H9 (cell line): ENCODE data around the gene STAT1. TPM values are rescaled to one million over a fixed set of nuclear protein-coding genes. Genes with fewer than 3 reads are reported as not detected.

Source experiments
- DNase-seq: peaks from one replicate; pipeline ENCODE4 v3.0.0-alpha.2; 2017
- H2AFZ ChIP-seq: one replicate; pipeline ENCODE4 v1.6.1; 2013; ENCODE audit warnings: mild to moderate bottlenecking, low read length, control low read depth, moderate library complexity
- H2AK5ac ChIP-seq: 2 replicates; pipeline ENCODE4 v1.6.1; 2013; ENCODE audit warnings: low read length, control low read depth, mixed read lengths; ENCODE audit not compliant: insufficient read length
- H2BK120ac ChIP-seq: one replicate; pipeline ENCODE4 v1.6.1; 2013; ENCODE audit warnings: low read depth, mild to moderate bottlenecking, low read length, control low read depth, inconsistent platforms; ENCODE audit not compliant: poor library complexity, severe bottlenecking
- H2BK12ac ChIP-seq: 2 replicates; pipeline ENCODE4 v1.6.1; 2013; ENCODE audit warnings: low read length, control low read depth, mixed read lengths, low read depth; ENCODE audit not compliant: insufficient read length
- H2BK15ac ChIP-seq: 2 replicates; pipeline ENCODE4 v1.6.1; 2013; ENCODE audit warnings: low read depth, low read length, control low read depth
- H2BK20ac ChIP-seq: one replicate; pipeline ENCODE4 v1.6.1; 2013; ENCODE audit warnings: low read depth, mild to moderate bottlenecking, low read length, control low read depth, inconsistent platforms; ENCODE audit not compliant: poor library complexity, severe bottlenecking
- H2BK5ac ChIP-seq: 2 replicates; pipeline ENCODE4 v1.6.1; 2013; ENCODE audit warnings: low read length, control low read depth, mixed read lengths; ENCODE audit not compliant: insufficient read length
- H3K14ac ChIP-seq: 2 replicates; pipeline ENCODE4 v1.6.1; 2013; ENCODE audit warnings: low read length, control low read depth; ENCODE audit not compliant: insufficient read depth
- H3K18ac ChIP-seq: 2 replicates; pipeline ENCODE4 v1.6.1; 2013; ENCODE audit warnings: low read depth, mild to moderate bottlenecking, mixed read lengths, low read length, control low read depth; ENCODE audit not compliant: insufficient read length
- H3K23ac ChIP-seq: 2 replicates; pipeline ENCODE4 v1.6.1; 2013; ENCODE audit warnings: low read length, control low read depth, mixed read lengths, low read depth; ENCODE audit not compliant: insufficient read length
- H3K23me2 ChIP-seq: 2 replicates; pipeline ENCODE4 v1.6.1; 2013; ENCODE audit warnings: low read depth, mild to moderate bottlenecking, mixed read lengths, low read length, control low read depth; ENCODE audit not compliant: insufficient read length, poor library complexity, severe bottlenecking
- H3K27ac ChIP-seq: 2 replicates; pipeline ENCODE4 v1.5.1; 2013; ENCODE audit warnings: low read length, control low read depth, mixed read lengths, low read depth; ENCODE audit not compliant: insufficient read length
- H3K27me3 ChIP-seq: 2 replicates; pipeline ENCODE4 v1.6.1; 2013; ENCODE audit warnings: low read length, control low read depth, inconsistent platforms; ENCODE audit not compliant: insufficient read depth
- H3K4ac ChIP-seq: 2 replicates; pipeline ENCODE4 v1.6.1; 2013; ENCODE audit warnings: low read depth, mild to moderate bottlenecking, control low read depth, inconsistent platforms, low read length, moderate library complexity
- H3K4me1 ChIP-seq: 2 replicates; pipeline ENCODE4 v1.6.1; 2013; ENCODE audit warnings: low read length, control low read depth, inconsistent platforms; ENCODE audit not compliant: insufficient read depth
- H3K4me2 ChIP-seq: 2 replicates; pipeline ENCODE4 v1.6.1; 2013; ENCODE audit warnings: low read length, control low read depth, mixed read lengths; ENCODE audit not compliant: insufficient read length, insufficient read depth
- H3K56ac ChIP-seq: 2 replicates; pipeline ENCODE4 v1.6.1; 2013; ENCODE audit warnings: low read depth, mild to moderate bottlenecking, mixed read lengths, low read length, control low read depth; ENCODE audit not compliant: insufficient read length
- H3K79me1 ChIP-seq: 2 replicates; pipeline ENCODE4 v1.6.1; 2013; ENCODE audit warnings: low read depth, mild to moderate bottlenecking, moderate library complexity, low read length, control low read depth, inconsistent platforms; ENCODE audit not compliant: insufficient read depth, poor library complexity, severe bottlenecking
- H3K79me2 ChIP-seq: 2 replicates; pipeline ENCODE4 v1.6.1; 2013; ENCODE audit warnings: low read length, control low read depth, inconsistent platforms; ENCODE audit not compliant: insufficient read depth
- H3K9ac ChIP-seq: 2 replicates; pipeline ENCODE4 v1.6.1; 2013; ENCODE audit warnings: low read length, control low read depth, mixed read lengths; ENCODE audit not compliant: insufficient read length; ENCODE audit errors: extremely low read depth
- H3K9me3 ChIP-seq: one replicate; pipeline ENCODE4 v1.6.1; 2013; ENCODE audit warnings: low read depth, low read length, inconsistent platforms; ENCODE audit not compliant: control insufficient read depth
- H3T11ph ChIP-seq: one replicate; pipeline ENCODE4 v1.6.1; 2013; ENCODE audit warnings: mild to moderate bottlenecking, low read length, control low read depth, inconsistent platforms
- H4K20me1 ChIP-seq: one replicate; pipeline ENCODE4 v1.6.1; 2013; ENCODE audit not compliant: control insufficient read depth, insufficient read length, insufficient read depth
- H4K5ac ChIP-seq: 2 replicates; pipeline ENCODE4 v1.6.1; 2013; ENCODE audit warnings: low read depth, mild to moderate bottlenecking, mixed read lengths, low read length, control low read depth; ENCODE audit not compliant: insufficient read length
- H4K8ac ChIP-seq: replicated peaks from 2 replicates; pipeline ENCODE4 v1.6.1; 2013; ENCODE audit warnings: low read length, control low read depth, mixed read lengths, low read depth; ENCODE audit not compliant: insufficient read length
- H4K91ac ChIP-seq: 2 replicates; pipeline ENCODE4 v1.6.1; 2013; ENCODE audit warnings: low read depth, mild to moderate bottlenecking, moderate library complexity, mixed read lengths, low read length, control low read depth; ENCODE audit not compliant: insufficient read length
- H3K27ac Mint-ChIP-seq, 3 experiments: 2 replicates in 2 of 3; 3 replicates in 1 of 3; pipeline ENCODE4 v1.8.0; 2020 to 2021; ENCODE audit warnings: mixed read lengths in 3 of 3, mild to moderate bottlenecking in 1 of 3, moderate library complexity in 1 of 3
- H3K27me3 Mint-ChIP-seq: 2 replicates; pipeline ENCODE4 v1.8.0; 2021; ENCODE audit warnings: low read depth, mild to moderate bottlenecking, moderate library complexity, mixed read lengths
- H3K36me3 Mint-ChIP-seq, 3 experiments: 2 replicates in 2 of 3; 3 replicates in 1 of 3; pipeline ENCODE4 v1.8.0; 2020 to 2021; ENCODE audit warnings: low read depth in 3 of 3, mixed read lengths in 3 of 3; ENCODE audit not compliant: insufficient read depth in 1 of 3
- H3K4me1 Mint-ChIP-seq, 2 experiments: 2 replicates each; pipeline ENCODE4 v1.8.0; 2020; ENCODE audit warnings: mixed read lengths in 2 of 2
- H3K4me3 Mint-ChIP-seq, 2 experiments: 2 replicates in 1 of 2; 3 replicates in 1 of 2; pipeline ENCODE4 v1.8.0; 2020 to 2021; ENCODE audit warnings: mild to moderate bottlenecking in 2 of 2, mixed read lengths in 2 of 2, moderate library complexity in 1 of 2
- H3K9me3 Mint-ChIP-seq, 2 experiments: 2 replicates in 1 of 2; 3 replicates in 1 of 2; pipeline ENCODE4 v1.8.0; 2020; ENCODE audit warnings: mild to moderate bottlenecking in 2 of 2, mixed read lengths in 2 of 2, moderate library complexity in 1 of 2
- WGBS: extraction: QIAGEN DNeasy Blood & Tissue Kit; methylation state at CpG from one replicate; pipeline ENCODE4 v1.1.7; 2013; ENCODE audit warnings: missing lambda C conversion rate, low lambda C conversion rate, mixed read lengths; ENCODE audit not compliant: insufficient read length; ENCODE audit errors: extremely low coverage; 5-methylcytosine and 5-hydroxymethylcytosine counted together
- total RNA-seq: library from RNA; stranded (reverse); gene quantifications from 2 replicates; pipeline ENCODE4 v1.2.1, GENCODE V29; 2021
- TF ChIP-seq, protein P1 (sequence below): fragments of 200-600 bp; sonication (generic); conservative IDR thresholded peaks from 3 replicates; pipeline ENCODE4 v1.8.0; 2021; ENCODE audit warnings: antibody characterized with exemption, mild to moderate bottlenecking

The STAT1 gene
- total RNA-seq, 1 experiment from 2014 or later: 48.1 TPM

DNA sequence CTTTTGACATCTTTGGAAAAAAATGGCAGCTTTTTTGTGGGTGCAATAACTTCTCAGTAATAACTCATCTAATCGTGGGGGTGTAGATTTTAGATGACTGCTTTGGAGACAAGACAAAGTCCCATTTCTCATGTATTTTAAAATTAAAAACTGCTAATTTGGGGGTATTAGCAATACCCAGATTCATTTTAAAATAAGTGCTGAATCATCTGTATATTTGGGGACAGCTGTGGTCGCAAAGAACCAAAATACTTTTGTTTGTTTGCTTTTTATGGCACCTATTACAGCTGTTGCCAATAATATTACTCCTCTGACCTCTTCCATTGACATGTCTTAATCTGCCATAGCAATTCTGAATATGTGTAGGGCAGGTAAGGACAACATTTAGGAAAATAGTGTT lies 45.4 kb downstream of the STAT1 start:
- Mint-ChIP-seq H3K36me3 (peaks cover 15 to 55% (median 42%) of the 10 kb centered on the region in 3 experiments; a peak in 6 of 7 replicates), H3K27me3 (no peaks in the 10 kb centered on the region), H3K4me3 (no peak overlapping the region), H3K9me3 (no peaks in the 10 kb centered on the region), H3K27ac (no peak overlapping the region), H3K4me1 (no peaks in the 10 kb centered on the region)
- H4K5ac ChIP-seq: no peak overlapping the region
- H3K18ac ChIP-seq: no peak overlapping the region
- H3K4ac ChIP-seq: no peak overlapping the region
- no peak overlapping the region for H2AFZ ChIP-seq
- H2BK15ac ChIP-seq: no peak overlapping the region
- H2BK20ac ChIP-seq: no peak overlapping the region
- H3K9me3 ChIP-seq: no peaks in the 10 kb centered on the region
- H4K8ac ChIP-seq: no peak overlapping the region
- no peak overlapping the region for H4K91ac ChIP-seq
- H3K4me1 ChIP-seq: no peaks in the 10 kb centered on the region
- H3K23me2 ChIP-seq: no peaks in the 10 kb centered on the region
- no peaks in the 10 kb centered on the region for H4K20me1 ChIP-seq
- no peaks in the 10 kb centered on the region for H3K79me2 ChIP-seq
- no peak overlapping the region for H2BK12ac ChIP-seq
- H3K4me2 ChIP-seq: no peak overlapping the region
- H2BK5ac ChIP-seq: no peak overlapping the region
- no peaks in the 10 kb centered on the region for H3K79me1 ChIP-seq
- H3K9ac ChIP-seq: no peak overlapping the region
- no peak overlapping the region for H2AK5ac ChIP-seq
- no peak overlapping the region for H2BK120ac ChIP-seq
- no peak for DNase-seq
- TF ChIP-seq, protein P1, sequence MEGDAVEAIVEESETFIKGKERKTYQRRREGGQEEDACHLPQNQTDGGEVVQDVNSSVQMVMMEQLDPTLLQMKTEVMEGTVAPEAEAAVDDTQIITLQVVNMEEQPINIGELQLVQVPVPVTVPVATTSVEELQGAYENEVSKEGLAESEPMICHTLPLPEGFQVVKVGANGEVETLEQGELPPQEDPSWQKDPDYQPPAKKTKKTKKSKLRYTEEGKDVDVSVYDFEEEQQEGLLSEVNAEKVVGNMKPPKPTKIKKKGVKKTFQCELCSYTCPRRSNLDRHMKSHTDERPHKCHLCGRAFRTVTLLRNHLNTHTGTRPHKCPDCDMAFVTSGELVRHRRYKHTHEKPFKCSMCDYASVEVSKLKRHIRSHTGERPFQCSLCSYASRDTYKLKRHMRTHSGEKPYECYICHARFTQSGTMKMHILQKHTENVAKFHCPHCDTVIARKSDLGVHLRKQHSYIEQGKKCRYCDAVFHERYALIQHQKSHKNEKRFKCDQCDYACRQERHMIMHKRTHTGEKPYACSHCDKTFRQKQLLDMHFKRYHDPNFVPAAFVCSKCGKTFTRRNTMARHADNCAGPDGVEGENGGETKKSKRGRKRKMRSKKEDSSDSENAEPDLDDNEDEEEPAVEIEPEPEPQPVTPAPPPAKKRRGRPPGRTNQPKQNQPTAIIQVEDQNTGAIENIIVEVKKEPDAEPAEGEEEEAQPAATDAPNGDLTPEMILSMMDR: no peak
- no peak overlapping the region for H3T11ph ChIP-seq
- H3K56ac ChIP-seq: no peak overlapping the region
- WGBS: no CpG with 5 or more reads among the region's 2 CpGs
- no peaks in the 10 kb centered on the region for H3K27me3 ChIP-seq
- H3K27ac ChIP-seq: no peak overlapping the region
- H3K14ac ChIP-seq: no peak overlapping the region
- no peak overlapping the region for H3K23ac ChIP-seq
